ENCODE measurements around the gene PARP8.

GRCh38 chr5:50846261-50846660 is 179.8 kb downstream of the PARP8 start:
- TF ChIP-seq TRIM28 (IDR thresholded peaks at IDR 0.05) (no peak), POLR2G (IDR thresholded peaks at IDR 0.05; ENCODE audit: low read depth, low read length) (no peak), ZNF431 (CRISPR knock-in tag; IDR thresholded peaks at IDR 0.05) (no peak), MXD1 (CRISPR knock-in tag; IDR thresholded peaks at IDR 0.05; ENCODE audit: borderline replicate concordance, poor library complexity, severe bottlenecking) (no peak)
